ENCODE data around the gene PRR23A. TPM values are rescaled to one million over a fixed set of nuclear protein-coding genes. Genes with fewer than 3 reads are reported as not detected.

Gene PRR23A
- total RNA-seq, 1 experiment from 2014 or later: not detected

- no peak for TF ChIP-seq FOXP1 (CRISPR knock-in tag; IDR thresholded peaks at IDR 0.05; ENCODE audit: borderline replicate concordance)
- TF ChIP-seq NR2C2 (CRISPR knock-in tag; IDR thresholded peaks at IDR 0.05): no peak
- no peak for TF ChIP-seq CREM (CRISPR knock-in tag; IDR thresholded peaks at IDR 0.05)
- TF ChIP-seq ATF2 (CRISPR knock-in tag; IDR thresholded peaks at IDR 0.05; ENCODE audit: borderline replicate concordance, low read depth): no peak
- no peak for TF ChIP-seq IRF1 (CRISPR knock-in tag; IDR thresholded peaks at IDR 0.05)
- TF ChIP-seq SMAD4 (CRISPR knock-in tag; IDR thresholded peaks at IDR 0.05): no peak
- TF ChIP-seq ZBTB21 (CRISPR knock-in tag; IDR thresholded peaks at IDR 0.05; ENCODE audit: borderline replicate concordance): no peak
- TF ChIP-seq ZNF512 (CRISPR knock-in tag; IDR thresholded peaks at IDR 0.05; ENCODE audit: borderline replicate concordance): no peak
- no peak for TF ChIP-seq ATF1 (CRISPR knock-in tag; IDR thresholded peaks at IDR 0.05)
- TF ChIP-seq ZNF396 (CRISPR knock-in tag; IDR thresholded peaks at IDR 0.05; ENCODE audit: borderline replicate concordance): no peak
- no peak for TF ChIP-seq ZNF416 (CRISPR knock-in tag; IDR thresholded peaks at IDR 0.05)
- TF ChIP-seq FOXK1 (CRISPR knock-in tag; IDR thresholded peaks at IDR 0.05): no peak
- no peak for TF ChIP-seq KAT7 (CRISPR knock-in tag; IDR thresholded peaks at IDR 0.05; ENCODE audit: borderline replicate concordance)
- H3K27ac Mint-ChIP-seq: no peak overlapping the region
Observed at GRCh38 chr3:138985932-138986331, 20.1 kb downstream of the PRR23A start.

GRCh38 chr3:138984816-138985215 lies 21.3 kb downstream of the PRR23A start:
- Mint-ChIP-seq H3K27ac (no peak overlapping the region), H3K4me1 (no peaks in the 10 kb centered on the region), H3K36me3 (no peaks in the 10 kb centered on the region), H3K27me3 (ENCODE audit: low read depth) (no peaks in the 10 kb centered on the region; the same call in 1 of the 2 replicates), H3K9me3 (no peaks in the 10 kb centered on the region), H3K4me3 (no peak overlapping the region)
- CTCF ChIA-PET: no interaction called here
- DNase-seq (ENCODE audit: low spot score) (no peak), ATAC-seq (peak; percentile 63)
- POLR2A ChIA-PET: no interaction called here
- TF ChIP-seq E2F4 (CRISPR knock-in tag; IDR thresholded peaks at IDR 0.05; ENCODE audit: borderline replicate concordance, low read depth) (no peak), ZBTB43 (CRISPR knock-in tag; IDR thresholded peaks at IDR 0.05) (no peak), CBFB (CRISPR knock-in tag; IDR thresholded peaks at IDR 0.05; ENCODE audit: low read depth) (no peak), ARID4B (CRISPR knock-in tag; IDR thresholded peaks at IDR 0.05; ENCODE audit: borderline replicate concordance) (no peak), CTCF (IDR thresholded peaks at IDR 0.05) (no peak), FOXK1 (CRISPR knock-in tag; IDR thresholded peaks at IDR 0.05) (no peak), JAZF1 (CRISPR knock-in tag; IDR thresholded peaks at IDR 0.05) (no peak), HMGXB4 (CRISPR knock-in tag; IDR thresholded peaks at IDR 0.05) (no peak)

More at GRCh38 chr3:138985932-138986331, 20.1 kb downstream of the PRR23A start:
- ChIA-PET POLR2A (no interaction called here), CTCF (interaction anchor here (1.1 kb wide), 1 partner anchor 343 kb away, joined by 4 read pairs; no protein-coding TSS in a partner anchor)
- Mint-ChIP-seq H3K4me3 (no peak overlapping the region), H3K9me3 (no peaks in the 10 kb centered on the region), H3K4me1 (no peaks in the 10 kb centered on the region), H3K36me3 (no peaks in the 10 kb centered on the region), H3K27me3 (ENCODE audit: low read depth) (no peaks in the 10 kb centered on the region; the same call in 1 of the 2 replicates)
- no peak for ATAC-seq
- DNase-seq (ENCODE audit: low spot score): no peak
